Mesenchymal stem cell (in vitro differentiated cells and primary cell): ENCODE measurements around the gene H1-8.
"Not testable (repeated sequence)": the region's sequence is repeated elsewhere in the genome, so short reads cannot be mapped to it uniquely, and the experiment has no call there.

Experiments used
- DNase-seq: peaks from one replicate; pipeline ENCODE4 v3.0.0-alpha.2; 2013
- H2AFZ ChIP-seq: one replicate; pipeline ENCODE4 v1.6.1; 2013; ENCODE audit warnings: low read depth, mild to moderate bottlenecking, control low read depth, inconsistent platforms, low read length, moderate library complexity
- H2AK5ac ChIP-seq: 2 replicates; pipeline ENCODE4 v1.6.1; 2013; ENCODE audit warnings: low read length, moderate library complexity, mild to moderate bottlenecking, inconsistent platforms; ENCODE audit not compliant: severe bottlenecking
- H2BK120ac ChIP-seq: one replicate; pipeline ENCODE4 v1.6.1; 2013; ENCODE audit warnings: low read depth, mild to moderate bottlenecking, inconsistent platforms, low read length, moderate library complexity
- H2BK12ac ChIP-seq, 2 experiments: one replicate each; pipeline ENCODE4 v1.6.1; 2013; ENCODE audit warnings: inconsistent platforms in 2 of 2, low read length in 2 of 2, mild to moderate bottlenecking in 2 of 2, moderate library complexity in 2 of 2, control low read depth in 1 of 2
- H2BK15ac ChIP-seq: one replicate; pipeline ENCODE4 v1.6.1; 2013; ENCODE audit warnings: mild to moderate bottlenecking, low read depth, inconsistent platforms; ENCODE audit not compliant: poor library complexity, severe bottlenecking
- H2BK5ac ChIP-seq: 2 replicates; pipeline ENCODE4 v1.6.1; 2013; ENCODE audit warnings: low read depth, mild to moderate bottlenecking, low read length, control low read depth, inconsistent platforms; ENCODE audit not compliant: poor library complexity, severe bottlenecking
- H3K14ac ChIP-seq, 2 experiments: one replicate each; pipeline ENCODE4 v1.6.1; 2013; ENCODE audit warnings: inconsistent platforms in 2 of 2, low read length in 2 of 2, control low read depth in 1 of 2, mild to moderate bottlenecking in 1 of 2, moderate library complexity in 1 of 2
- H3K18ac ChIP-seq, 2 experiments: one replicate each; pipeline ENCODE4 v1.6.1; 2013; ENCODE audit warnings: inconsistent platforms in 2 of 2, low read length in 2 of 2, control low read depth in 1 of 2, low read depth in 1 of 2, mild to moderate bottlenecking in 1 of 2
- H3K23ac ChIP-seq, 2 experiments: one replicate each; pipeline ENCODE4 v1.6.1; 2013; ENCODE audit warnings: inconsistent platforms in 2 of 2, low read length in 2 of 2, mild to moderate bottlenecking in 2 of 2, moderate library complexity in 2 of 2, control low read depth in 1 of 2
- H3K27ac ChIP-seq: 2 replicates; pipeline ENCODE4 v1.5.1; 2013; ENCODE audit warnings: mild to moderate bottlenecking, moderate library complexity, low read length, control low read depth, inconsistent platforms; ENCODE audit not compliant: poor library complexity, severe bottlenecking
- H3K27me3 ChIP-seq, 2 experiments: 2 replicates each; pipeline versions ENCODE4 v1.6.1 to v1.7.0; 2013; ENCODE audit warnings: low read length in 2 of 2, mild to moderate bottlenecking in 2 of 2, moderate library complexity in 2 of 2, control low read depth in 1 of 2, inconsistent platforms in 1 of 2; ENCODE audit not compliant: control insufficient read depth in 1 of 2, insufficient read depth in 1 of 2
- H3K36me3 ChIP-seq, 2 experiments: 2 replicates each; pipeline versions ENCODE4 v1.6.1 to v1.7.0; 2013; ENCODE audit warnings: low read length in 2 of 2, control low read depth in 1 of 2, inconsistent platforms in 1 of 2, low read depth in 1 of 2, mild to moderate bottlenecking in 1 of 2; ENCODE audit not compliant: insufficient read depth in 2 of 2, control insufficient read depth in 1 of 2
- H3K4ac ChIP-seq, 2 experiments: one replicate each; pipeline ENCODE4 v1.6.1; 2013; ENCODE audit warnings: inconsistent platforms in 2 of 2, low read length in 2 of 2, mild to moderate bottlenecking in 2 of 2, moderate library complexity in 2 of 2, control low read depth in 1 of 2, low read depth in 1 of 2
- H3K4me1 ChIP-seq: 2 replicates; pipeline ENCODE4 v1.6.1; 2013; ENCODE audit warnings: low read depth, low read length, control low read depth; ENCODE audit not compliant: control insufficient read depth, insufficient read depth
- H3K4me2 ChIP-seq: 2 replicates; pipeline ENCODE4 v1.6.1; 2013; ENCODE audit warnings: low read length, mild to moderate bottlenecking, inconsistent platforms; ENCODE audit not compliant: poor library complexity, severe bottlenecking
- H3K4me3 ChIP-seq, 2 experiments: 2 replicates each; pipeline versions ENCODE4 v1.5.1 to v1.7.0; 2013; ENCODE audit warnings: low read length in 2 of 2, mild to moderate bottlenecking in 2 of 2, control low read depth in 1 of 2, low read depth in 1 of 2; ENCODE audit not compliant: insufficient read depth in 1 of 2
- H3K79me1 ChIP-seq: replicated peaks from 2 replicates; pipeline ENCODE4 v1.6.1; 2013; ENCODE audit warnings: mild to moderate bottlenecking, control low read depth, low read length, inconsistent platforms; ENCODE audit not compliant: poor library complexity, severe bottlenecking
- H3K9ac ChIP-seq: 2 replicates; pipeline ENCODE4 v1.7.0; 2013; ENCODE audit warnings: mild to moderate bottlenecking, low read length, moderate library complexity
- H3K9me3 ChIP-seq: 2 replicates; pipeline ENCODE4 v1.7.0; 2013; ENCODE audit warnings: mild to moderate bottlenecking, low read length; ENCODE audit not compliant: control insufficient read depth
- H4K8ac ChIP-seq: one replicate; pipeline ENCODE4 v1.6.1; 2013; ENCODE audit warnings: inconsistent platforms, mild to moderate bottlenecking, low read length, moderate library complexity
- H4K91ac ChIP-seq: one replicate; pipeline ENCODE4 v1.6.1; 2013; ENCODE audit warnings: mild to moderate bottlenecking, low read length, inconsistent platforms
- WGBS: methylation state at CpG from one replicate; pipeline ENCODE4 v1.1.7; 2013; ENCODE audit warnings: mixed read lengths; 5-methylcytosine and 5-hydroxymethylcytosine counted together

The H1-8 gene

GRCh38 chr3:129515821-129516432 is 27.0 kb upstream of the H1-8 start:
- H2BK12ac ChIP-seq, H2BK5ac ChIP-seq, H3K23ac ChIP-seq, H2AK5ac ChIP-seq, H2BK120ac ChIP-seq, H3K4ac ChIP-seq, H2BK15ac ChIP-seq, H3K27ac ChIP-seq, H3K9ac ChIP-seq, H4K91ac ChIP-seq, H3K4me3 ChIP-seq, H3K18ac ChIP-seq, H2AFZ ChIP-seq, H3K14ac ChIP-seq, H3K79me1 ChIP-seq, H3K27me3 ChIP-seq, H4K8ac ChIP-seq, H3K4me1 ChIP-seq, H3K4me2 ChIP-seq, H3K9me3 ChIP-seq, DNase-seq: not testable (repeated sequence)
- H3K36me3 ChIP-seq = peaks cover 41 to 71% of the 10 kb centered on the region in 2 experiments
- 95% methylated on average over 7 of the region's 7 CpGs for WGBS

- Histone ChIP-seq H3K9ac (no peak overlapping the region), H3K9me3 (no peaks in the 10 kb centered on the region), H3K4me1 (no peaks in the 10 kb centered on the region), H2BK12ac (no peak overlapping the region), H2BK5ac (no peak overlapping the region), H4K91ac (no peak overlapping the region), H4K8ac (no peak overlapping the region), H3K79me1 (no peaks in the 10 kb centered on the region), H3K4ac (no peak overlapping the region), H3K4me2 (no peak overlapping the region), H3K27me3 (no peaks in the 10 kb centered on the region), H2BK120ac (no peak overlapping the region), H2AFZ (no peak overlapping the region), H3K27ac (no peak overlapping the region), H3K23ac (no peak overlapping the region), H3K14ac (no peak overlapping the region), H3K18ac (no peak overlapping the region), H3K4me3 (no peak overlapping the region), H2AK5ac (no peak overlapping the region), H3K36me3 (peaks cover 27 to 70% of the 10 kb centered on the region in 2 experiments), H2BK15ac (no peak overlapping the region)
- no peak for DNase-seq
- 87% methylated on average over 7 of the region's 7 CpGs for WGBS
Measured at GRCh38 chr3:129517516-129517915, 25.5 kb upstream of the H1-8 start.

- Histone ChIP-seq H3K4me2 (no peak overlapping the region), H2BK12ac (no peak overlapping the region), H2AK5ac (no peak overlapping the region), H3K79me1 (no peaks in the 10 kb centered on the region), H3K23ac (no peak overlapping the region), H2AFZ (no peak overlapping the region), H2BK5ac (no peak overlapping the region), H3K4me3 (no peak overlapping the region), H2BK120ac (no peak overlapping the region), H3K18ac (no peak overlapping the region), H3K9ac (no peak overlapping the region), H3K14ac (no peak overlapping the region), H3K27ac (no peak overlapping the region), H3K36me3 (peaks cover 21 to 64% of the 10 kb centered on the region in 2 experiments), H3K9me3 (no peaks in the 10 kb centered on the region), H2BK15ac (no peak overlapping the region), H3K4ac (no peak overlapping the region), H4K8ac (no peak overlapping the region), H4K91ac (no peak overlapping the region), H3K4me1 (no peaks in the 10 kb centered on the region), H3K27me3 (no peaks in the 10 kb centered on the region)
- DNase-seq = no peak
- 89% methylated on average over 8 of the region's 8 CpGs for WGBS
Measured at GRCh38 chr3:129518038-129518561, 24.9 kb upstream of the H1-8 start.

- DNase-seq = no peak
- no peaks in the 10 kb centered on the region for H3K9me3 ChIP-seq
- no peak overlapping the region for H3K23ac ChIP-seq
- no peak overlapping the region for H4K91ac ChIP-seq
- H3K9ac ChIP-seq = no peak overlapping the region
- H4K8ac ChIP-seq = no peak overlapping the region
- no peak overlapping the region for H2BK15ac ChIP-seq
- H2AFZ ChIP-seq = no peak overlapping the region
- no peak overlapping the region for H3K18ac ChIP-seq
- H2BK120ac ChIP-seq = no peak overlapping the region
- no peak overlapping the region for H3K4me3 ChIP-seq
- H2BK12ac ChIP-seq = no peak overlapping the region
- H2BK5ac ChIP-seq = no peak overlapping the region
- no peaks in the 10 kb centered on the region for H3K79me1 ChIP-seq
- no peaks in the 10 kb centered on the region for H3K27me3 ChIP-seq
- no peak overlapping the region for H3K4ac ChIP-seq
- no peaks in the 10 kb centered on the region for H3K4me1 ChIP-seq
- no peak overlapping the region for H3K14ac ChIP-seq
- peaks cover 18 to 59% of the 10 kb centered on the region in 2 experiments for H3K36me3 ChIP-seq
- no peak overlapping the region for H3K4me2 ChIP-seq
- H3K27ac ChIP-seq = no peak overlapping the region
- no peak overlapping the region for H2AK5ac ChIP-seq
- WGBS = 93% methylated on average over 8 of the region's 8 CpGs
Measured at GRCh38 chr3:129518581-129518980, 24.4 kb upstream of the H1-8 start.
